Activated CD4-positive, alpha-beta T cell treated with anti-CD3 and anti-CD28 coated beads, Interleukin-2, amount 50 U/mL, for 24 hours (primary cell): ENCODE measurements around the gene SPATA21.
A peak's percentile ranks its signal among the peaks of the same experiment; 100 is the strongest.

Experiments
- DNase-seq, 2 donors: peaks; one replicate each; pipeline ENCODE4 v3.0.0-alpha.2; 2020; ENCODE audit warnings: low read depth in 1 of 2, low spot score in 1 of 2

SPATA21 gene

GRCh38 chr1:16451841-16452528 lies 14.8 kb upstream of the SPATA21 start:
- no peak for DNase-seq

- DNase-seq: no peak
Observed at GRCh38 chr1:16450863-16451481, 13.7 kb upstream of the SPATA21 start.

- no peak for DNase-seq
Observed at GRCh38 chr1:16449666-16450065, 12.4 kb upstream of the SPATA21 start.

DNA sequence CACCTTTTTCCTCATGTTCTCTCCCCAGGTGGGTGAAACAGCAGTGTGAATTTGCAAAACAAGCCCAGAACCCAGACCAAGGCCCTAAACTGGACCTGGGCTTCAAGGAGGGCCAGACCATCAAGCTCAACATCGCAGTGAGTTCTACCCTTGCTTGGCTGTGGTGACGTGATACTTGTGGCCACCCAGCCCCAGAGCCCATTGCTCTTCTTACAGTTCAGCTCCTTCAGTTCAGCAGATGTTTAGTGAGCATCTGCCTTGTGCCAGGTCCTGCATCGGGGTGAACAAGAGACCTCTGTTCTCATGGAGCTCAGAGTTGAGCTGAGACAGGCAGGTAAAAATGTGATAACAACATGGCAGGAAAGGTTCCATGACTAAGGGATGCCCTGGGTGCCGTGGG lies 11.8 kb upstream of the SPATA21 start:
- no peak for DNase-seq

GRCh38 chr1:16447641-16448040 lies 10.4 kb upstream of the SPATA21 start:
- no peak for DNase-seq

DNA sequence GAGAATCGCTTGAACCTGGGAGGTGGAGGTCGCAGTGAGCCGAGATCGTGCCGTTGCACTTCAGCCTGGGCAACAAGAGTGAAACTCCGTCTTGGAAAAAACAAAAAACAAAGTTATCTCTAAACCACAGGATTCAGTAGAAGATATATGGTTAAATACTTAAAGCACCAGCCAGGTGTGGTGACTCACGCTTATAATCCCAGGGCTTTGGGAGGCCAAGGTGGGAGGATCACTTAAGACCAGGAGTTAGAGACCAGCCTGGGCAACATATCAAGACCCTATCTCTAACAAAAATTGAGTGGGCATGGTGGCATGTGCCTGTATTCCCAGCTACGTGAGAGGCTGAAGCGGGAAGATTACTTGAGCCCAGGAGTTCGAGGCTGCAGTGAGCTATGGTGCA lies 8.9 kb upstream of the SPATA21 start:
- DNase-seq: no peak

DNA sequence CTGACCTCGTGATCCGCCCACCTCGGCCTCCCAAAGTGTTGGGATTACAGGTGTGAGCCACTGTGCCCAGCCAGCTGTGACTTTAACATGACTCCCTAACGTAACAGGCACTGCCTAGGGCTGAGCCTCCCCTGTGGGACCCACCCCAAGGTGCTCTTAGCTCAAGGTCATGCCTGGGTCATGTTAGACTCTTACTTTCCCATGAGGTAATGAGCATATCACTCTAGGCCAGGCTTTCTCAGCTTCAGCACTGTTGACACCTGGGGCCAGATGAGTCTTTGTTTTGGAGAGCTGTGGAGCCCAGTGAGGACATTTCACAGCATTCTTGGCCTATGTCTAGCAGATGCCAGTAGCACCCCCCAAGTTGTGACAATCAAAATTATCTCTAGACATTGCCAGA lies 7.8 kb upstream of the SPATA21 start:
- no peak for DNase-seq

DNA sequence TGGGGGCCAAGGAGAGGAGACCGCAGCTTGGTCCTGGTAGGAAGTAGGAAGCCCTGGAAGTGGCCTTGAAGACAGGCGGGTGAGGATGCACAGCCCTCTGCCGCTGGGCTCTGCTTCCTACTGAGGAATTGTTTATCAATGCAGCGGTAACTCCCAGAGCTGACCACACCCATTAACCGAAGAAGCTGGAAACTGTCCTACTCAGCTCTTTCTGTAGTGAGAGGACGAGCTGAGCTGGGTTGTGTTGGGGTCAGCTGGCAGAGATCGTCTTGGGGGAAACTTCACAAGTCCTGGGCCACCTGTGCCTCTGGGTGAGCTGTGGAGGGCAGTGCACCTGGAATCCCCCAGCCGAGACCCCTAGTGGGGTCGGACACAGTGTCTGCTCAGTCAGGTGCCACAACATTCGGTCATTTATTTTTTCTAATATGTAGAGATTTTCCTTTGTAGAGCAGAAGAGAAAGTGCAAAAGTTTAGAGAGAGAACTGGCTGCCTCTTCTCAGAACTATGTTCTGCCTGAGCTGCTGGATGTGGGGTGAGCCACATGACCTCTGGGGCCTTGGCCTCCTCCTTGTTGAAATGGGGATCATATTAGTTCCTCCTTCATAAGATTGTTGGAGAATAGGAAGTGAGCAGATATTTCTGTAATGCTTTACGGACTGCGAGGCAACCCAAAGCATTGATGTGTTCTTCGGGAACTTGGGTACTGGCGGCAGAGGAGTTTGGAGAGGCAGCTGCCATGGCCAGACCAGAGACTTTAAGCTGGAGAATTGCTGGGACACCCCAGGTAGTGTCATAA lies 6.9 kb upstream of the SPATA21 start:
- no peak for DNase-seq

DNA sequence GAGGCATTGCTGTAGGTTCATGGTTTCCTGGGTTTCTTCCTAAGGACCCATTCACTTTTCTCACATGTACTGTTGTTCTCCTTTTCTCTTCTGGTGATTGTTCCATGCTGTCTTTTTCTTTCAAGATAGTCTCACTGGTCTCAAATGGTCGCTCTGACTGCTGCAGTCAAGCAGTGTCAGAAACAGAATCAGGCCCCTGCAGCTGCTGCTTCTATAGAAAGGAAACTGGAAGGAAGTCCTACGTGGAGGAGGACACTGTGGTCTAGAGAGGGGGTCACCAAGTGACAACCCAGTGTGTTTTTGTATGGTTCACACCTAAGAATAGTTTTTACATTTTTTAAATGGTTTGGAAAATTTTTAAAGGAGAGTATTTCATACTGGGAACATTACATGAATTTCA lies 5.7 kb upstream of the SPATA21 start:
- DNase-seq: no peak

GRCh38 chr1:16442265-16442664 lies 5.0 kb upstream of the SPATA21 start:
- no peak for DNase-seq

- DNase-seq: no peak
Observed at GRCh38 chr1:16441282-16441665, 4.0 kb upstream of the SPATA21 start.

DNA sequence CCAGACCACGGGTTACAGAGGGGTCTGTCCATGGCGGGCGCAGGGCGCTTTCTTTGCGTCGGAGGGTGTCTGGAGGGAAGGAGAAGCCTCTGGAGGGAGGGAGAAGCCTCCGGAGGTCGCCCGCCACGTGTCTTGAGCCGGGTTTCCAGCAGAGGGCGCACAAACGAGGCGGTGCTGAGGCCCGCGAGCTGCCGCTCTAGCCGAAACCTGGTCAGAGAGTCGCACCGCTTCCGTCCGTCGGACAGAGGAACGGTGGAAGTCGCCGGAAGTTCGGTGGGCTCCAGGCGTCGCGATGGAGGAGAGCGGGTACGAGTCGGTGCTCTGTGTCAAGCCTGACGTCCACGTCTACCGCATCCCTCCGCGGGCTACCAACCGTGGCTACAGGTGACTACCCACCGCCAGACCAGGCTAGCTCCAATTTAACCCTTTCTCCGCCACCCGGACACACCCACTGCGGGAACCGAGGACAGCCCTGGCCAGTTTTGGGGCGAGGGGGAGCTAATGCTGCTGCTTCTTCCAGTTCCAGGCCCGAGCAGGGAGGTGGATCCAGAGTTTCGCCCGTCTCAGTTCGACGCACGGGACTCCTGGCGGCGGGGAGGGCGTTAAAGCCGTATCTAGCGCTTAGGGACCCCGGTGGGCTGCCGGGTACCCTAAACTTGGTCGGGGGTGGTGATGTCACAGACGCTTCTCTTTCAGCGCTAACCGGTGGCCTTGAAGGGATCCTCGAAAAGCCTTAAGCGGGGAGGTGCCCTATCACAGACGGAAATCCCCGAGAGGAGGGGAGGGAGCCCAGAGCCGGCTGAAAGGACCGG lies 3.5 kb upstream of the SPATA21 start, which contains the start of gene NECAP2:
TSS of gene NECAP2 (plus strand) at position 255 of the 812 bp plus-strand sequence. CDS start at position 293, 38 bp downstream.
- peak; percentile 93 for DNase-seq

- no peak for DNase-seq
Observed at GRCh38 chr1:16440131-16440469, 2.9 kb upstream of the SPATA21 start.

DNA sequence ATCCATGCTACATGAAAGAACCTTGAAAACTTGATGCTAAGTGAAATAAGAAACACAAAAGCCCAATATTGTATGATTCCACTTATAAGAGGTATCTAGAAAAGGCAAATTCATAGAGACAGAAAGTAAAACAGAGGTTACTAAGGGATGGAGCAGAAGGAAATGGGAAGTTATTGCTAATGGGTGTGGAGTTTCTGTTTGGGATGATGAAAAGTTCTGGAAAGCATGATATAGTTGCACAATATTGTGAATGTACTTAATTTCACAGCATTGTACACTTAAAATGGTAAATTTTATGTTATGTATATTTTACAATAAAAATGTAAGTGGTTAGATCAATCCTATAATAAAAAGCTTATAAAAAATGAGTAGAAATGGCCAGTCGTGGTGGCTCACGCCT lies 1.7 kb upstream of the SPATA21 start:
- no peak for DNase-seq

GRCh38 chr1:16438516-16438915 lies 1.3 kb upstream of the SPATA21 start:
- no peak for DNase-seq

GRCh38 chr1:16434501-16434900 lies 2.7 kb downstream of the SPATA21 start:
- DNase-seq: no peak

GRCh38 chr1:16434007-16434406 lies 3.2 kb downstream of the SPATA21 start:
- no peak for DNase-seq

GRCh38 chr1:16433030-16433429 lies 4.2 kb downstream of the SPATA21 start:
- DNase-seq: no peak

GRCh38 chr1:16430606-16431005 lies 6.6 kb downstream of the SPATA21 start:
- DNase-seq: no peak

- DNase-seq: no peak
Observed at GRCh38 chr1:16425125-16426025, 11.8 kb downstream of the SPATA21 start.
